ENCODE measurements around the gene ZNF487.
"Not testable (repeated sequence)": the region's sequence is repeated elsewhere in the genome, so short reads cannot be mapped to it uniquely, and the experiment has no call there.

The ZNF487 gene

DNA sequence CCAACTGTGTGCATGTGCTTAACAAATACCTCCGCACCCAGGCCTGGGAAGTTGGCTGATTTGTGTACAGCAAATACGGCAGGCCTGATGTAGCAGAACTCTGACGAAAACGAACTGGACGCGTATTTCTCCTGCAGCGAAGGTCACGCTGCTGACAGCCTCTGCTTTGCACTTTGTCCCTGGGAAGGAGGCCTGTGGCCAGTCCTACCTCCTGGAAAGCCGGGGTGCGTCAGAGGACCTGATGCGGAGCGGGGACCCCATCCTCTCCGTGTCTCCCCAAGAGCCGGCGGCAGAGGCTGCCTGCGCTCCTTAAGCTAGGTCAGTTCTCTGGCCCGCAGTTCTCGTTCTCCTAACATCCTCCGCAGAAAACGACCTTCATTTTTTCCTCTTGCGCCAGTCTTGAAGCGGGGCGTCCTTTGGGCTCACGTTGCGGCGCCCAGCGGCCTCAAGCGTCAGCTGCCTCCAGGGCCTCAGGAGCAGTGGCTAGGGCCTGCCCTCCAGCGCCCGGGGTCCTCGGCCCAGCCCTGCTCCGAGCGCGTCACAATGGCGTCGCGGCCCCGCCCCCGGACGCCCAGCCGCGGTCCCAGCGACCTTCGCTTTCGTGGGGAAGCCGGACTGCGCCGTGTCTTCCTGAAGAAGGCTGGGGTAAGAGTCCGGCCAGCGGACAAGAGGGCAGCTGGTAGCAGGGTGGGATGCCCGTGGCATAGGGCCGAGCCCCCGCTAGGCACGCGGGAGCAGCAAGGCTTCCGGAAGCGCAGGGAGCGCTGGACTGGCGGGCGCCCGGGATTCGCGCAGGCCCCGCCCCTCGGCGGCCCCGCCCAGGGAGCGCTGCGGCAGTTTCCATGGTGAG is at the start of gene ZNF487:
Gene ZNF487 (plus strand): TSS at position 821 of the 850 bp plus-strand sequence. CDS start 38,703 bp downstream, outside the sequence.
- Histone ChIP-seq H3K36me3 (ENCODE audit: insufficient read depth, low read length) (no peaks in the 10 kb centered on the region), H3K4me3 (peak within 1 kb of the TSS; percentile 85), H3K9ac (ENCODE audit: insufficient read length) (peak within 1 kb of the TSS; percentile 81), H3K9me3 (ENCODE audit: low read depth, low read length) (no peaks in the 10 kb centered on the region), H3K27ac (peak within 1 kb of the TSS; percentile 62)
- TF ChIP-seq EZH2 (IDR thresholded peaks at IDR 0.05), result no peak
- TF ChIP-seq POLR2AphosphoS5 (IDR thresholded peaks at IDR 0.05; ENCODE audit: borderline replicate concordance, low read depth, low read length), result peak; percentile 65
- DNase-seq (ENCODE audit: low read depth, low spot score), result no peak

- TF ChIP-seq EZH2 (IDR thresholded peaks at IDR 0.05) (no peak), FOXP2 (optimal IDR thresholded peaks at IDR 0.05; ENCODE audit: control extremely low read depth, extremely low read length, insufficient read depth) (no peak), POLR2AphosphoS5 (IDR thresholded peaks at IDR 0.05; ENCODE audit: borderline replicate concordance, low read depth, low read length) (no peak)
These were observed 49.3 kb upstream of the ZNF487 start for GRCh38 chr10:43387678-43388032.

GRCh38 chr10:43389867-43390266 is 47.0 kb upstream of the ZNF487 start:
- H3K9ac ChIP-seq (ENCODE audit: insufficient read length), result no peak overlapping the region
- TF ChIP-seq EZH2 (IDR thresholded peaks at IDR 0.05) (no peak), POLR2AphosphoS5 (IDR thresholded peaks at IDR 0.05; ENCODE audit: borderline replicate concordance, low read depth, low read length) (no peak), FOXP2 (optimal IDR thresholded peaks at IDR 0.05; ENCODE audit: control extremely low read depth, extremely low read length, insufficient read depth) (no peak)
- no peak overlapping the region for H3K4me3 ChIP-seq
- no peak for DNase-seq (ENCODE audit: low read depth, low spot score)
- no peak overlapping the region for H3K27ac ChIP-seq
- H3K36me3 ChIP-seq (ENCODE audit: insufficient read depth, low read length), result peaks cover 86% of the 10 kb centered on the region
- no peaks in the 10 kb centered on the region for H3K9me3 ChIP-seq (ENCODE audit: low read depth, low read length)

More at GRCh38 chr10:43387678-43388032, 49.3 kb upstream of the ZNF487 start:
- Histone ChIP-seq H3K27ac (no peak overlapping the region), H3K4me3 (no peak overlapping the region), H3K9ac (ENCODE audit: insufficient read length) (no peak overlapping the region), H3K36me3 (ENCODE audit: insufficient read depth, low read length) (peaks cover 63% of the 10 kb centered on the region), H3K9me3 (ENCODE audit: low read depth, low read length) (no peaks in the 10 kb centered on the region)
- DNase-seq (ENCODE audit: low read depth, low spot score), result no peak

DNA sequence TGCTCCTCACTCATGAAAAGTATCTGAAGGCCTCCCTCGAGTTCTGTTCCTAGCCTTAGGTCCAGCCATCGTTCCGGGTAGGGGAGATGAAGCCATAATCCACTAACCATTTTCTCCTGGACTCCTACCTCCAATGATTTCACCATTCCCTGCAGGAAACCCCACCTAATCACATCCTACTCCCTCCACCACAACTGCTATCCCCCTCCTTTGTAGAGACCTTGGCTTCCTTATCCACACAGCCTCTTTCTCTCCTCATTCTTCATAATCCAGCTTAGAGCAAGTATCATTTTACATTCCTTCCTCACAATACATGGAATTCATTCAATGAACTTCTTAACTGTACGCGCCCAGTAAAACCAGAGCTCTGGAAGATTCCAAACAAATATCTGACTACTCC is 46.6 kb upstream of the ZNF487 start:
- Histone ChIP-seq H3K4me3 (no peak overlapping the region), H3K36me3 (ENCODE audit: insufficient read depth, low read length) (peaks cover 89% of the 10 kb centered on the region), H3K9ac (ENCODE audit: insufficient read length) (no peak overlapping the region), H3K9me3 (ENCODE audit: low read depth, low read length) (no peaks in the 10 kb centered on the region), H3K27ac (no peak overlapping the region)
- TF ChIP-seq POLR2AphosphoS5 (IDR thresholded peaks at IDR 0.05; ENCODE audit: borderline replicate concordance, low read depth, low read length) (no peak), FOXP2 (optimal IDR thresholded peaks at IDR 0.05; ENCODE audit: control extremely low read depth, extremely low read length, insufficient read depth) (no peak), EZH2 (IDR thresholded peaks at IDR 0.05) (no peak)
- no peak for DNase-seq (ENCODE audit: low read depth, low spot score)

GRCh38 chr10:43390759-43391158 is 46.2 kb upstream of the ZNF487 start:
- H3K9ac ChIP-seq (ENCODE audit: insufficient read length), result no peak overlapping the region
- H3K36me3 ChIP-seq (ENCODE audit: insufficient read depth, low read length), result peaks cover 91% of the 10 kb centered on the region
- no peak overlapping the region for H3K27ac ChIP-seq
- no peaks in the 10 kb centered on the region for H3K9me3 ChIP-seq (ENCODE audit: low read depth, low read length)
- no peak for DNase-seq (ENCODE audit: low read depth, low spot score)
- TF ChIP-seq EZH2 (IDR thresholded peaks at IDR 0.05) (no peak), FOXP2 (optimal IDR thresholded peaks at IDR 0.05; ENCODE audit: control extremely low read depth, extremely low read length, insufficient read depth) (no peak), POLR2AphosphoS5 (IDR thresholded peaks at IDR 0.05; ENCODE audit: borderline replicate concordance, low read depth, low read length) (no peak)
- H3K4me3 ChIP-seq, result no peak overlapping the region

GRCh38 chr10:43391496-43391895 is 45.4 kb upstream of the ZNF487 start:
- Histone ChIP-seq H3K4me3 (no peak overlapping the region), H3K27ac (no peak overlapping the region), H3K9me3 (ENCODE audit: low read depth, low read length) (no peaks in the 10 kb centered on the region), H3K9ac (ENCODE audit: insufficient read length) (no peak overlapping the region), H3K36me3 (ENCODE audit: insufficient read depth, low read length) (peaks cover 85% of the 10 kb centered on the region)
- DNase-seq (ENCODE audit: low read depth, low spot score), result no peak
- TF ChIP-seq POLR2AphosphoS5 (IDR thresholded peaks at IDR 0.05; ENCODE audit: borderline replicate concordance, low read depth, low read length) (no peak), EZH2 (IDR thresholded peaks at IDR 0.05) (no peak), FOXP2 (optimal IDR thresholded peaks at IDR 0.05; ENCODE audit: control extremely low read depth, extremely low read length, insufficient read depth) (no peak)

- H3K36me3 ChIP-seq (ENCODE audit: insufficient read depth, low read length), result peaks cover 72% of the 10 kb centered on the region
- H3K27ac ChIP-seq, result no peak overlapping the region
- no peak overlapping the region for H3K9ac ChIP-seq (ENCODE audit: insufficient read length)
- DNase-seq (ENCODE audit: low read depth, low spot score), result no peak
- no peaks in the 10 kb centered on the region for H3K9me3 ChIP-seq (ENCODE audit: low read depth, low read length)
- no peak overlapping the region for H3K4me3 ChIP-seq
- no peak for TF ChIP-seq FOXP2 (optimal IDR thresholded peaks at IDR 0.05; ENCODE audit: control extremely low read depth, extremely low read length, insufficient read depth)
- TF ChIP-seq POLR2AphosphoS5 (IDR thresholded peaks at IDR 0.05; ENCODE audit: borderline replicate concordance, low read depth, low read length), result no peak
- no peak for TF ChIP-seq EZH2 (IDR thresholded peaks at IDR 0.05)
These were observed 44.2 kb upstream of the ZNF487 start for GRCh38 chr10:43392748-43393147.

DNA sequence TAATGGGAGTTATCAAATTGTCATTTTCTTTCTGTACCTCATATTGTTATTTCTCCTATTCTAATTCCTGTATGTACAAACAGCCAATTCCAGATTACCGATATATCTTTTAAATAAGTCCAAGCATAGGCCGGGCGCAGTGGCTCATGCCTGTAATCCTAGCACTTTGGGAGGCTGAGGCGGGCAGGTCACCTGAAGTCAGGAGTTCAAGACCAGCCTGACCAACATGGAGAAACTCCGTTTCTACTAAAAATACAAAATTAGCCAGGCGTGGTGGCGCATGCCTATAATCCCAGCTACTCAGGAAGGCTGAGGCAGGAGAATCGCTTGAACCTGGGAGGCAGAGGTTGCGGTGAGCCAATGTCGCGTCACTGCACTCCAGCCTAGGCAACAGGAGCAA is 43.7 kb upstream of the ZNF487 start:
- not testable (repeated sequence) for H3K27ac ChIP-seq; H3K4me3 ChIP-seq; DNase-seq (ENCODE audit: low read depth, low spot score); H3K9ac ChIP-seq (ENCODE audit: insufficient read length); H3K9me3 ChIP-seq (ENCODE audit: low read depth, low read length)
- peaks cover 68% of the 10 kb centered on the region for H3K36me3 ChIP-seq (ENCODE audit: insufficient read depth, low read length)
